Neural cell (in vitro differentiated cells): ENCODE data around the gene LPP. TPM values are rescaled to one million over a fixed set of nuclear protein-coding genes. Genes with fewer than 3 reads are reported as not detected.

Source experiments
- H2AFZ ChIP-seq: fragments of 200-600, 300-800 bp; sonication (generic), shearing (Covaris generic); 2 replicates; pipeline ENCODE4 v1.6.0; 2014; ENCODE audit warnings: low read depth, mild to moderate bottlenecking, antibody characterized with exemption, low read length, moderate library complexity
- H3F3A ChIP-seq: fragments of 200-600 bp; shearing (Covaris generic); 2 replicates; pipeline ENCODE4 v1.6.1; 2016; ENCODE audit warnings: mild to moderate bottlenecking, moderate library complexity, mixed read lengths, antibody characterized with exemption, low read length; ENCODE audit not compliant: insufficient read depth, poor library complexity, severe bottlenecking
- H3K27ac ChIP-seq: fragments of 200-600, 300-800 bp; sonication (generic), shearing (Covaris generic); 2 replicates; pipeline ENCODE4 v1.5.1; 2014; ENCODE audit warnings: mild to moderate bottlenecking, low read length, moderate library complexity
- H3K27me3 ChIP-seq: fragments of 300-800, 200-600 bp; sonication (generic), shearing (Covaris generic); 2 replicates; pipeline ENCODE4 v1.6.0; 2014; ENCODE audit warnings: mild to moderate bottlenecking, low read depth, low read length, moderate library complexity; ENCODE audit not compliant: insufficient read depth
- H3K36me3 ChIP-seq: fragments of 300-800, 200-600 bp; sonication (generic), shearing (Covaris generic); 2 replicates; pipeline ENCODE4 v1.5.1; 2014; ENCODE audit warnings: mild to moderate bottlenecking, antibody characterized with exemption, low read length, moderate library complexity; ENCODE audit not compliant: insufficient read depth
- H3K4me2 ChIP-seq: fragments of 300-800, 200-600 bp; sonication (generic), shearing (Covaris generic); 2 replicates; pipeline ENCODE4 v1.6.0; 2014; ENCODE audit warnings: mild to moderate bottlenecking, low read length
- H3K4me3 ChIP-seq: fragments of 300-800, 200-600 bp; sonication (generic), shearing (Covaris generic); 2 replicates; pipeline ENCODE4 v1.5.1; 2014; ENCODE audit warnings: mild to moderate bottlenecking, low read length, moderate library complexity
- H3K79me2 ChIP-seq: fragments of 200-600 bp; shearing (Covaris generic); replicated peaks from 2 replicates; pipeline ENCODE4 v1.6.0; 2014; ENCODE audit warnings: mild to moderate bottlenecking, low read length, moderate library complexity; ENCODE audit not compliant: insufficient read depth
- H3K9ac ChIP-seq: fragments of 300-800, 200-600 bp; sonication (generic), shearing (Covaris generic); 2 replicates; pipeline ENCODE4 v1.6.1; 2016; ENCODE audit warnings: mild to moderate bottlenecking, low read length, mixed read lengths
- H3K9me2 ChIP-seq: fragments of 200-600 bp; shearing (Covaris generic); 2 replicates; pipeline ENCODE4 v1.6.1; 2016; ENCODE audit warnings: mild to moderate bottlenecking, low read length, mixed read lengths; ENCODE audit not compliant: insufficient read depth
- H3K9me3 ChIP-seq: fragments of 200-600, 300-800 bp; sonication (generic), shearing (Covaris generic); 2 replicates; pipeline ENCODE4 v1.6.1; 2016; ENCODE audit warnings: mild to moderate bottlenecking, mixed run types, low read length, moderate library complexity, mixed read lengths
- H4K20me1 ChIP-seq: fragments of 200-600 bp; shearing (Covaris generic); 2 replicates; pipeline ENCODE4 v1.6.1; 2016; ENCODE audit warnings: mild to moderate bottlenecking, mixed run types; ENCODE audit not compliant: insufficient read depth
- EP300 ChIP-seq: fragments of 450-650 bp; conservative IDR thresholded peaks from 2 replicates; pipeline ENCODE4 v1.6.1; 2014; ENCODE audit warnings: antibody characterized with exemption, mild to moderate bottlenecking, moderate library complexity; ENCODE audit not compliant: poor library complexity, severe bottlenecking
- EZH2 ChIP-seq: fragments of 200-600, 300-800 bp; shearing (Covaris generic), sonication (generic); IDR thresholded peaks from 2 replicates; pipeline ENCODE4 v1.6.1; 2014; ENCODE audit warnings: antibody characterized with exemption, low read length, borderline replicate concordance, mild to moderate bottlenecking; ENCODE audit not compliant: insufficient read depth, poor library complexity, severe bottlenecking
- MXI1 ChIP-seq: fragments of 450-650 bp; conservative IDR thresholded peaks from 2 replicates; pipeline ENCODE4 v1.6.1; 2014; ENCODE audit warnings: antibody characterized with exemption, mild to moderate bottlenecking; ENCODE audit not compliant: poor library complexity, severe bottlenecking
- POLR2AphosphoS5 ChIP-seq: IDR thresholded peaks from 2 replicates; pipeline ENCODE4 v1.6.1; 2012
- RAD21 ChIP-seq: fragments of 450-650 bp; conservative IDR thresholded peaks from 2 replicates; pipeline ENCODE4 v1.6.1; 2014; ENCODE audit warnings: antibody characterized with exemption, mild to moderate bottlenecking, moderate library complexity
- SMC3 ChIP-seq: fragments of 450-650 bp; conservative IDR thresholded peaks from 2 replicates; pipeline ENCODE4 v1.6.1; 2014; ENCODE audit warnings: antibody characterized with exemption, mild to moderate bottlenecking, moderate library complexity; ENCODE audit not compliant: poor library complexity
- polyA plus RNA-seq: library from polyadenylated mRNA; depleted of rRNA; stranded (reverse); fragments of >200 nt; gene quantifications from 2 replicates; pipeline ENCODE4 v1.2.3, GENCODE V29; 2014
- TF ChIP-seq, protein P1 (sequence below): IDR thresholded peaks from 2 replicates; pipeline ENCODE4 v1.6.1; 2012; ENCODE audit warnings: borderline replicate concordance
- TF ChIP-seq, protein P2 (sequence below): fragments of 450-650 bp; IDR thresholded peaks from 2 replicates; pipeline ENCODE4 v1.5.1; 2014; ENCODE audit warnings: antibody characterized with exemption, mild to moderate bottlenecking, moderate library complexity; ENCODE audit not compliant: poor library complexity, severe bottlenecking

Gene LPP
- polyA plus RNA-seq, 1 donor from 2014 or later = 3.0 TPM

DNA sequence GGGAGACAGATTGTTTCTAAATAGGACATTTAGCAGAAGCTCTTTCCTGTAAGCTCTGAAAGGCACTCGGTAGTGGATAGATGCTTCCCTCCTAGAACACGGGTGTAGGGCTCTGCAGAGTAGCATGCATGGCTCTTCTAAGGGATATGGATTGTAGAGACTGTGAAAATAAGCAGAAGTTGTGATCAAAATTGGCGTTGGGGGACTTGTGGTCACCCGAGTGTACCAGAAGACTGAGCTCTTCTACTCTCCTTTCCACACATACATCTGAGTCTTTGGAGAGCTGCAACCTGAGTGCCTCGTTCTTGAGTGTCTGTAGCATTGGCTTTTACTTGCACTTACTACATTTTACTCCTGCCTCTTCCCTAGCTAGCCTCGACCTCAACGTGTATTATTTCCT is 197.7 kb downstream of the LPP start:
- H3K9me3 ChIP-seq = no peaks in the 10 kb centered on the region

DNA sequence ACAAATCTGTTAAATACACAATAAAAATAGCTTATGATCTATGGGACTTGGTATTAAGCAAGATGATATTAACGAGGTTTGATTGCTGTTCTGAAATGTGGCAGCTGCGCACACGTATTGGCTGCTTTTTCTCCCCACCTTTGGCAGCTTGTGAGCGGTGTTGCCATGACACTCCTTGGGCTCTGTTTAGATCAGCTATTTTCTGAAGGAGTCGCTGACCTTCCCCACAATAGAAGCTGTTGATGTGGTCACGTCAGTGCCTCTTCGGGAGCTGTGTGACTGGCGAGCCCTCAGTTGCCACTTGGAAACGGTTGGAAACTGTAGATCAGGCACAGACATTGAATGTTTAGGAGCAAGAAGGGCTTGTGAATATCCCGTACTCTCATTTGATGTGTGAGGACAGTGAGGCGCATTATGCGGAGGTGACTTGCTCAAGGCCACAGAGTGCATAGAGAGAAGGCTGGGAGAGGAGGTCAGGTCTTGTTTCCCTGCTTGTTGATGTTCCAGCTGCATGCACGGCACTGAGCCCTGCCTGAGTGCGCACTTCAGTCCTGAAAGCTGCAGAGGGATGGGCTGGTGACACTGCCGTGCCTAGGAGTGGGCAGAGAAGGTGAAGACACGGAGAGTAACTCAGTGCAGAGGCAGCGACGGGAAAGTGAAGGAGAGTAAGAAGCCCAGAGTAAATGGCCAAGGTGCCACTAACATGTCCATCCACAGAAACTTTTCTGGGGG is 198.4 kb downstream of the LPP start:
- no peaks in the 10 kb centered on the region for H3K36me3 ChIP-seq
- no peak overlapping the region for H3K4me3 ChIP-seq
- no peaks in the 10 kb centered on the region for H3F3A ChIP-seq
- H3K4me2 ChIP-seq = no peak overlapping the region
- no peaks in the 10 kb centered on the region for H3K79me2 ChIP-seq
- H3K9me2 ChIP-seq = no peaks in the 10 kb centered on the region
- H4K20me1 ChIP-seq = no peaks in the 10 kb centered on the region
- no peaks in the 10 kb centered on the region for H3K9me3 ChIP-seq
- H3K27ac ChIP-seq = no peak overlapping the region
- no peaks in the 10 kb centered on the region for H3K27me3 ChIP-seq
- TF ChIP-seq MXI1 (no peak), RAD21 (no peak), POLR2AphosphoS5 (no peak), EZH2 (no peak)
- TF ChIP-seq, protein P1, sequence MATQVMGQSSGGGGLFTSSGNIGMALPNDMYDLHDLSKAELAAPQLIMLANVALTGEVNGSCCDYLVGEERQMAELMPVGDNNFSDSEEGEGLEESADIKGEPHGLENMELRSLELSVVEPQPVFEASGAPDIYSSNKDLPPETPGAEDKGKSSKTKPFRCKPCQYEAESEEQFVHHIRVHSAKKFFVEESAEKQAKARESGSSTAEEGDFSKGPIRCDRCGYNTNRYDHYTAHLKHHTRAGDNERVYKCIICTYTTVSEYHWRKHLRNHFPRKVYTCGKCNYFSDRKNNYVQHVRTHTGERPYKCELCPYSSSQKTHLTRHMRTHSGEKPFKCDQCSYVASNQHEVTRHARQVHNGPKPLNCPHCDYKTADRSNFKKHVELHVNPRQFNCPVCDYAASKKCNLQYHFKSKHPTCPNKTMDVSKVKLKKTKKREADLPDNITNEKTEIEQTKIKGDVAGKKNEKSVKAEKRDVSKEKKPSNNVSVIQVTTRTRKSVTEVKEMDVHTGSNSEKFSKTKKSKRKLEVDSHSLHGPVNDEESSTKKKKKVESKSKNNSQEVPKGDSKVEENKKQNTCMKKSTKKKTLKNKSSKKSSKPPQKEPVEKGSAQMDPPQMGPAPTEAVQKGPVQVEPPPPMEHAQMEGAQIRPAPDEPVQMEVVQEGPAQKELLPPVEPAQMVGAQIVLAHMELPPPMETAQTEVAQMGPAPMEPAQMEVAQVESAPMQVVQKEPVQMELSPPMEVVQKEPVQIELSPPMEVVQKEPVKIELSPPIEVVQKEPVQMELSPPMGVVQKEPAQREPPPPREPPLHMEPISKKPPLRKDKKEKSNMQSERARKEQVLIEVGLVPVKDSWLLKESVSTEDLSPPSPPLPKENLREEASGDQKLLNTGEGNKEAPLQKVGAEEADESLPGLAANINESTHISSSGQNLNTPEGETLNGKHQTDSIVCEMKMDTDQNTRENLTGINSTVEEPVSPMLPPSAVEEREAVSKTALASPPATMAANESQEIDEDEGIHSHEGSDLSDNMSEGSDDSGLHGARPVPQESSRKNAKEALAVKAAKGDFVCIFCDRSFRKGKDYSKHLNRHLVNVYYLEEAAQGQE = no peak
- H2AFZ ChIP-seq = no peak overlapping the region
- no peak overlapping the region for H3K9ac ChIP-seq

More for the DNA sequence above, 197.7 kb downstream of the LPP start:
- Histone ChIP-seq H3K4me2 (no peak overlapping the region), H3K9ac (no peak overlapping the region), H3K79me2 (no peaks in the 10 kb centered on the region), H4K20me1 (no peaks in the 10 kb centered on the region), H3K36me3 (no peaks in the 10 kb centered on the region), H2AFZ (no peak overlapping the region), H3K4me3 (no peak overlapping the region), H3K9me2 (no peaks in the 10 kb centered on the region), H3K27me3 (no peaks in the 10 kb centered on the region), H3K27ac (no peak overlapping the region), H3F3A (no peaks in the 10 kb centered on the region)
- no peak for TF ChIP-seq MXI1
- TF ChIP-seq, protein P1 = no peak

DNA sequence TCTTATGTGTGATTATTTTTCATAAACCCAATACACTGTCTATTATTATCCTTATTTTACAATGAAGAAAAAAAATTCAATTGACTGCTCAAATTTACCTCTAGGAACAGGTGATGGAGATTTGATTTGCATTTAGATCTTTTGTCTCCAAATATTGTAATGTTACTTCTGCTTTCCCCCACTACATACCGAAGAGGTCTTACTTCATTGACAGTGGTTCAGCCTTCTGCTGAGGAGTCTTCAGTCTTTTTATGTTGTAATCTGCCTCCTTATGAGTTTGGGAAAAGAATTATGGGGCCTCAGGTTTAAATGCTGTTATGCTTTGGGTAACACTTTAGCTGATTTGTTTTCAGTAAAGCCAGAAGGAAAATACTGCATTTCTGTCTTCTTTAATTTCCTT is 199.5 kb downstream of the LPP start:
- H3K79me2 ChIP-seq = no peaks in the 10 kb centered on the region
- TF ChIP-seq RAD21 = no peak
- TF ChIP-seq, protein P2, sequence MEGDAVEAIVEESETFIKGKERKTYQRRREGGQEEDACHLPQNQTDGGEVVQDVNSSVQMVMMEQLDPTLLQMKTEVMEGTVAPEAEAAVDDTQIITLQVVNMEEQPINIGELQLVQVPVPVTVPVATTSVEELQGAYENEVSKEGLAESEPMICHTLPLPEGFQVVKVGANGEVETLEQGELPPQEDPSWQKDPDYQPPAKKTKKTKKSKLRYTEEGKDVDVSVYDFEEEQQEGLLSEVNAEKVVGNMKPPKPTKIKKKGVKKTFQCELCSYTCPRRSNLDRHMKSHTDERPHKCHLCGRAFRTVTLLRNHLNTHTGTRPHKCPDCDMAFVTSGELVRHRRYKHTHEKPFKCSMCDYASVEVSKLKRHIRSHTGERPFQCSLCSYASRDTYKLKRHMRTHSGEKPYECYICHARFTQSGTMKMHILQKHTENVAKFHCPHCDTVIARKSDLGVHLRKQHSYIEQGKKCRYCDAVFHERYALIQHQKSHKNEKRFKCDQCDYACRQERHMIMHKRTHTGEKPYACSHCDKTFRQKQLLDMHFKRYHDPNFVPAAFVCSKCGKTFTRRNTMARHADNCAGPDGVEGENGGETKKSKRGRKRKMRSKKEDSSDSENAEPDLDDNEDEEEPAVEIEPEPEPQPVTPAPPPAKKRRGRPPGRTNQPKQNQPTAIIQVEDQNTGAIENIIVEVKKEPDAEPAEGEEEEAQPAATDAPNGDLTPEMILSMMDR = no peak
- TF ChIP-seq MXI1 = no peak
- TF ChIP-seq EP300 = no peak
- no peak for TF ChIP-seq EZH2
- no peak for TF ChIP-seq POLR2AphosphoS5
- TF ChIP-seq SMC3 = no peak
- H3K36me3 ChIP-seq = no peaks in the 10 kb centered on the region
- H4K20me1 ChIP-seq = no peaks in the 10 kb centered on the region
- no peaks in the 10 kb centered on the region for H3K9me2 ChIP-seq
- H2AFZ ChIP-seq = no peak overlapping the region
- no peak overlapping the region for H3K4me2 ChIP-seq
- H3K4me3 ChIP-seq = no peak overlapping the region
- H3K9ac ChIP-seq = no peak overlapping the region
- H3F3A ChIP-seq = no peaks in the 10 kb centered on the region
- H3K27ac ChIP-seq = no peak overlapping the region
- H3K27me3 ChIP-seq = no peaks in the 10 kb centered on the region
- H3K9me3 ChIP-seq = no peaks in the 10 kb centered on the region
